GM23338 (cell line): ENCODE data around the gene IFNA5.

Experiments used
- CREB1 ChIP-seq: fragments of 250-450 bp; sonication (Bioruptor Pico); IDR thresholded peaks from 2 replicates; pipeline ENCODE4 v1.5.0; 2020; ENCODE audit warnings: low read depth, mild to moderate bottlenecking, moderate library complexity
- CTCF ChIP-seq, 2 experiments: fragments of 200-600 bp in 1 of 2; sonication (generic) in 1 of 2; conservative IDR thresholded peaks; 2 replicates each; pipeline versions ENCODE4 v1.5.1 to v1.6.1; 2016 to 2017; ENCODE audit warnings: antibody characterized with exemption in 2 of 2, low read depth in 2 of 2, mild to moderate bottlenecking in 2 of 2, moderate library complexity in 1 of 2
- EZH2 ChIP-seq: fragments of 200-600 bp; sonication (generic); IDR thresholded peaks from one replicate; pipeline ENCODE4 v1.8.0; 2017; ENCODE audit warnings: antibody characterized with exemption, mild to moderate bottlenecking, low read depth; ENCODE audit not compliant: unreplicated experiment
- EZH2phosphoT487 ChIP-seq: fragments of 200-600 bp; sonication (generic); IDR thresholded peaks from one replicate; pipeline ENCODE4 v1.8.1; 2018; ENCODE audit warnings: antibody characterized with exemption; ENCODE audit not compliant: unreplicated experiment
- JUNB ChIP-seq: IDR thresholded peaks from one replicate; pipeline ENCODE4 v1.6.1; 2016; ENCODE audit warnings: antibody characterized with exemption; ENCODE audit not compliant: unreplicated experiment
- NANOG ChIP-seq: IDR thresholded peaks from 2 replicates; pipeline ENCODE4 v1.6.1; 2016; ENCODE audit warnings: antibody characterized with exemption, borderline replicate concordance
- POLR2AphosphoS5 ChIP-seq: IDR thresholded peaks from 2 replicates; pipeline ENCODE4 v1.6.1; 2016; ENCODE audit warnings: antibody characterized with exemption, low read depth
- STAT1 ChIP-seq: IDR thresholded peaks from one replicate; pipeline ENCODE4 v1.6.1; 2016; ENCODE audit warnings: antibody characterized with exemption; ENCODE audit not compliant: unreplicated experiment
- ZNF114 ChIP-seq: fragments of 250-450 bp; sonication (Bioruptor Pico); IDR thresholded peaks from 2 replicates; pipeline ENCODE4 v1.5.0; 2020; ENCODE audit warnings: mild to moderate bottlenecking, moderate library complexity
- ZNF331 ChIP-seq: fragments of 250-450 bp; sonication (Bioruptor Pico); IDR thresholded peaks from 2 replicates; pipeline ENCODE4 v1.5.0; 2020; ENCODE audit warnings: low read depth, mild to moderate bottlenecking, moderate library complexity
- ZNF462 ChIP-seq: fragments of 250-450 bp; sonication (Bioruptor Pico); IDR thresholded peaks from 2 replicates; pipeline ENCODE4 v1.5.0; 2020; ENCODE audit warnings: mild to moderate bottlenecking, moderate library complexity
- TF ChIP-seq, protein P1 (sequence below): IDR thresholded peaks from one replicate; pipeline ENCODE4 v1.6.1; 2018; ENCODE audit warnings: antibody characterized with exemption; ENCODE audit not compliant: unreplicated experiment

DNA sequence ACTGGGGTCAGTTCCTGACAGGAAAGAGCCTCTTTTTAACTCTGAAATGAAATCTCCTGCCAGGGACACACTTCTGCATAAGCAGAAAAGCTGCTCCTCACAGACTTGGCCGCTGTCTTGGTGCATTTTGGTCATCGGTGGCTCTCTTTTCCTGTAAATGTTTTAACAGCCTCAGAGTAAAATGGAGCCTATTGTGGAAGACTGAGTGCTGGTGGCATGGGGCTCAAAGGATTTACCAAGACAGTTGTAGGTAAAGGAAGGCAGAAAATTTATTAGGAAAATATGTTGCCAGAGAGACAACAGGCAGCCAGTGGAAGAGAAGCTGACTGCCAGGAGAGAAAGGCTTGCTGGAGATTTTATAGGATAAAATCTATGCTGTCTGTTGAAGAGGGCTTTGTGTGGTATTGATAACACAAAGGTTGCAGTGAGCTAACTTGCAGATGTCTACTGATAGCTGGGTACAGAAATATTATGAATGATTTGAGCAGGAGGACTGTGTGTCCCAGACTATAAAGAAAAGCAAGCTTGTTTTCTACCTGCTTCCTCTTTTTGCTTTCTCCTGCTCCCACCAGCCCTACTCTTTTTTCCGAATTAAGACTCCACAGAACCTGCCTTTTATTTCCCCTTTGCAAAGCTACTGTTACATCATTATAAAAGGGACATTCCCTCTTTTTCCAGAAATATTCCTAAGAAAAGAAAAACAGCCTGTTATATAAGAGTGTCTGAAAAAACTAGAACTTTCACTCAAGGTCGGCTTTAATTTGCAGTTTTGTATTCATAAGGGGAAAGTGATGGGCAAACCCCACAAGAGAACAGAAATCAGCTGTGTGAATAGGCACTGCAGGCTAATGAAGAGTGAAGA, 37.4 kb downstream of the IFNA5 start:
- no peak for TF ChIP-seq CTCF (conservative IDR thresholded peaks at IDR 0.05; ENCODE audit: low read depth in 2 of 2)
- no peak for TF ChIP-seq EZH2
- TF ChIP-seq POLR2AphosphoS5 = no peak
- TF ChIP-seq, protein P1, sequence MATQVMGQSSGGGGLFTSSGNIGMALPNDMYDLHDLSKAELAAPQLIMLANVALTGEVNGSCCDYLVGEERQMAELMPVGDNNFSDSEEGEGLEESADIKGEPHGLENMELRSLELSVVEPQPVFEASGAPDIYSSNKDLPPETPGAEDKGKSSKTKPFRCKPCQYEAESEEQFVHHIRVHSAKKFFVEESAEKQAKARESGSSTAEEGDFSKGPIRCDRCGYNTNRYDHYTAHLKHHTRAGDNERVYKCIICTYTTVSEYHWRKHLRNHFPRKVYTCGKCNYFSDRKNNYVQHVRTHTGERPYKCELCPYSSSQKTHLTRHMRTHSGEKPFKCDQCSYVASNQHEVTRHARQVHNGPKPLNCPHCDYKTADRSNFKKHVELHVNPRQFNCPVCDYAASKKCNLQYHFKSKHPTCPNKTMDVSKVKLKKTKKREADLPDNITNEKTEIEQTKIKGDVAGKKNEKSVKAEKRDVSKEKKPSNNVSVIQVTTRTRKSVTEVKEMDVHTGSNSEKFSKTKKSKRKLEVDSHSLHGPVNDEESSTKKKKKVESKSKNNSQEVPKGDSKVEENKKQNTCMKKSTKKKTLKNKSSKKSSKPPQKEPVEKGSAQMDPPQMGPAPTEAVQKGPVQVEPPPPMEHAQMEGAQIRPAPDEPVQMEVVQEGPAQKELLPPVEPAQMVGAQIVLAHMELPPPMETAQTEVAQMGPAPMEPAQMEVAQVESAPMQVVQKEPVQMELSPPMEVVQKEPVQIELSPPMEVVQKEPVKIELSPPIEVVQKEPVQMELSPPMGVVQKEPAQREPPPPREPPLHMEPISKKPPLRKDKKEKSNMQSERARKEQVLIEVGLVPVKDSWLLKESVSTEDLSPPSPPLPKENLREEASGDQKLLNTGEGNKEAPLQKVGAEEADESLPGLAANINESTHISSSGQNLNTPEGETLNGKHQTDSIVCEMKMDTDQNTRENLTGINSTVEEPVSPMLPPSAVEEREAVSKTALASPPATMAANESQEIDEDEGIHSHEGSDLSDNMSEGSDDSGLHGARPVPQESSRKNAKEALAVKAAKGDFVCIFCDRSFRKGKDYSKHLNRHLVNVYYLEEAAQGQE = no peak
- no peak for TF ChIP-seq EZH2phosphoT487
- no peak for TF ChIP-seq JUNB
- TF ChIP-seq STAT1 = no peak
- no peak for TF ChIP-seq ZNF114
- TF ChIP-seq ZNF331 = no peak
- TF ChIP-seq CREB1 (CRISPR knock-in tag) = no peak
- no peak for TF ChIP-seq NANOG
- no peak for TF ChIP-seq ZNF462 (CRISPR knock-in tag)
